SJCRH30 (cell line): ENCODE data around the gene NPAS2. TPM values are rescaled to one million over a fixed set of nuclear protein-coding genes. Genes with fewer than 3 reads are reported as not detected.

Experiments
- DNase-seq, 2 experiments: peaks; one replicate each; pipeline ENCODE4 v3.0.0-alpha.2; 2015 to 2020
- H3K27ac ChIP-seq: fragments of 250-450 bp; sonication (Bioruptor Pico); 2 replicates; pipeline ENCODE4 v1.5.1; 2020; ENCODE audit warnings: mild to moderate bottlenecking, moderate library complexity
- H3K27me3 ChIP-seq: fragments of 250-450 bp; sonication (Bioruptor Pico); 2 replicates; pipeline ENCODE4 v1.5.1; 2020; ENCODE audit warnings: mild to moderate bottlenecking, moderate library complexity
- H3K36me3 ChIP-seq: fragments of 250-450 bp; sonication (Bioruptor Pico); 2 replicates; pipeline ENCODE4 v1.5.1; 2020; ENCODE audit warnings: mild to moderate bottlenecking, moderate library complexity
- H3K4me1 ChIP-seq: fragments of 250-450 bp; sonication (Bioruptor Pico); 2 replicates; pipeline ENCODE4 v1.5.1; 2020; ENCODE audit warnings: mild to moderate bottlenecking, moderate library complexity
- H3K4me3 ChIP-seq: fragments of 250-450 bp; sonication (Bioruptor Pico); 2 replicates; pipeline ENCODE4 v1.5.1; 2020; ENCODE audit warnings: mild to moderate bottlenecking, moderate library complexity
- H3K9me3 ChIP-seq: fragments of 250-450 bp; sonication (Bioruptor Pico); replicated peaks from 2 replicates; pipeline ENCODE4 v1.5.1; 2020; ENCODE audit warnings: mild to moderate bottlenecking, moderate library complexity
- total RNA-seq: library from RNA; depleted of rRNA; stranded (reverse); fragments of >200 nt; shearing (Covaris generic); gene quantifications from 2 replicates; pipeline ENCODE4 v1.2.3, GENCODE V29; 2014; rRNA removed

Gene NPAS2
- 0.02 and 0.03 TPM in 2 replicates for total RNA-seq

GRCh38 chr2:100819370-100820272 is at the start of gene NPAS2:
TSS of gene NPAS2 (plus strand) at chr2:100820139. CDS start at chr2:100904755, 84,616 bp downstream.
- Histone ChIP-seq H3K9me3 (no peaks in the 10 kb centered on the region), H3K27ac (no peak within 1 kb of the TSS), H3K4me3 (no peak within 1 kb of the TSS), H3K27me3 (peaks cover 3% of the 10 kb centered on the region), H3K4me1 (no peaks in the 10 kb centered on the region), H3K36me3 (no peaks in the 10 kb centered on the region)
- DNase-seq = no peak

GRCh38 chr2:100771125-100771524 is 48.8 kb upstream of the NPAS2 start:
- Histone ChIP-seq H3K36me3 (no peaks in the 10 kb centered on the region), H3K27me3 (no peaks in the 10 kb centered on the region), H3K4me1 (no peaks in the 10 kb centered on the region), H3K4me3 (no peak overlapping the region), H3K27ac (no peak overlapping the region), H3K9me3 (no peaks in the 10 kb centered on the region)
- DNase-seq = no peak

- Histone ChIP-seq H3K36me3 (no peaks in the 10 kb centered on the region), H3K9me3 (no peaks in the 10 kb centered on the region), H3K27me3 (no peaks in the 10 kb centered on the region), H3K4me1 (no peaks in the 10 kb centered on the region), H3K4me3 (no peak overlapping the region), H3K27ac (no peak overlapping the region)
- no peak for DNase-seq
Observed at GRCh38 chr2:100773538-100773937, 46.4 kb upstream of the NPAS2 start.

GRCh38 chr2:100776445-100776844 is 43.5 kb upstream of the NPAS2 start:
- Histone ChIP-seq H3K36me3 (no peaks in the 10 kb centered on the region), H3K27ac (no peak overlapping the region), H3K4me1 (no peaks in the 10 kb centered on the region), H3K4me3 (no peak overlapping the region), H3K9me3 (no peaks in the 10 kb centered on the region), H3K27me3 (peaks cover 7% of the 10 kb centered on the region; the same call in 1 of the 2 replicates)
- DNase-seq = no peak

- Histone ChIP-seq H3K27ac (no peak overlapping the region), H3K9me3 (no peaks in the 10 kb centered on the region), H3K4me1 (no peaks in the 10 kb centered on the region), H3K36me3 (no peaks in the 10 kb centered on the region), H3K27me3 (peaks cover 7% of the 10 kb centered on the region; the same call in 1 of the 2 replicates), H3K4me3 (no peak overlapping the region)
- no peak for DNase-seq
Observed at GRCh38 chr2:100778637-100779450, 41.1 kb upstream of the NPAS2 start.

- H3K27ac ChIP-seq = no peak overlapping the region
- no peaks in the 10 kb centered on the region for H3K36me3 ChIP-seq
- no peaks in the 10 kb centered on the region for H3K9me3 ChIP-seq
- peaks cover 11% of the 10 kb centered on the region; the same call in 1 of the 2 replicates for H3K27me3 ChIP-seq
- no peak overlapping the region for H3K4me3 ChIP-seq
- H3K4me1 ChIP-seq = no peaks in the 10 kb centered on the region
- no peak for DNase-seq
Observed at GRCh38 chr2:100779908-100780202, 40.1 kb upstream of the NPAS2 start.

- no peaks in the 10 kb centered on the region for H3K36me3 ChIP-seq
- H3K27ac ChIP-seq = no peak overlapping the region
- DNase-seq = no peak
- no peak overlapping the region for H3K4me3 ChIP-seq
- H3K9me3 ChIP-seq = no peaks in the 10 kb centered on the region
- H3K4me1 ChIP-seq = no peaks in the 10 kb centered on the region
- H3K27me3 ChIP-seq = peaks cover 11% of the 10 kb centered on the region; the same call in 1 of the 2 replicates
Observed at GRCh38 chr2:100780203-100781008, 39.5 kb upstream of the NPAS2 start.

GRCh38 chr2:100781009-100781325 is 39.0 kb upstream of the NPAS2 start:
- H3K27ac ChIP-seq = no peak overlapping the region
- no peaks in the 10 kb centered on the region for H3K4me1 ChIP-seq
- H3K36me3 ChIP-seq = no peaks in the 10 kb centered on the region
- DNase-seq = no peak
- H3K4me3 ChIP-seq = no peak overlapping the region
- H3K27me3 ChIP-seq = peaks cover 11% of the 10 kb centered on the region; the same call in 1 of the 2 replicates
- H3K9me3 ChIP-seq = no peaks in the 10 kb centered on the region

GRCh38 chr2:100781523-100782379 is 38.2 kb upstream of the NPAS2 start:
- Histone ChIP-seq H3K27me3 (peaks cover 11% of the 10 kb centered on the region; the same call in 1 of the 2 replicates), H3K36me3 (no peaks in the 10 kb centered on the region), H3K4me1 (no peaks in the 10 kb centered on the region), H3K27ac (no peak overlapping the region), H3K4me3 (no peak overlapping the region), H3K9me3 (no peaks in the 10 kb centered on the region)
- no peak for DNase-seq

- no peak overlapping the region for H3K27ac ChIP-seq
- H3K27me3 ChIP-seq = peaks cover 11% of the 10 kb centered on the region; the same call in 1 of the 2 replicates
- no peaks in the 10 kb centered on the region for H3K9me3 ChIP-seq
- no peaks in the 10 kb centered on the region for H3K36me3 ChIP-seq
- no peak for DNase-seq
- no peak overlapping the region for H3K4me3 ChIP-seq
- no peaks in the 10 kb centered on the region for H3K4me1 ChIP-seq
Observed at GRCh38 chr2:100782380-100782878, 37.5 kb upstream of the NPAS2 start.

GRCh38 chr2:100783987-100784386 is 36.0 kb upstream of the NPAS2 start:
- no peak for DNase-seq
- no peak overlapping the region for H3K27ac ChIP-seq
- peaks cover 7% of the 10 kb centered on the region for H3K27me3 ChIP-seq
- H3K4me1 ChIP-seq = no peaks in the 10 kb centered on the region
- no peaks in the 10 kb centered on the region for H3K9me3 ChIP-seq
- no peak overlapping the region for H3K4me3 ChIP-seq
- H3K36me3 ChIP-seq = no peaks in the 10 kb centered on the region

- Histone ChIP-seq H3K4me3 (no peak overlapping the region), H3K36me3 (no peaks in the 10 kb centered on the region), H3K4me1 (no peaks in the 10 kb centered on the region), H3K9me3 (no peaks in the 10 kb centered on the region), H3K27ac (no peak overlapping the region), H3K27me3 (peaks cover 5% of the 10 kb centered on the region; the same call in 1 of the 2 replicates)
- DNase-seq = no peak
Observed at GRCh38 chr2:100784681-100785080, 35.3 kb upstream of the NPAS2 start.

- no peaks in the 10 kb centered on the region for H3K9me3 ChIP-seq
- peaks cover 5% of the 10 kb centered on the region; the same call in 1 of the 2 replicates for H3K27me3 ChIP-seq
- H3K36me3 ChIP-seq = no peaks in the 10 kb centered on the region
- H3K4me3 ChIP-seq = no peak overlapping the region
- no peak overlapping the region for H3K27ac ChIP-seq
- no peaks in the 10 kb centered on the region for H3K4me1 ChIP-seq
- DNase-seq = no peak
Observed at GRCh38 chr2:100785626-100786296, 34.2 kb upstream of the NPAS2 start.
